Neuronal stem cell (in vitro differentiated cells): ENCODE data around the gene ARHGAP23.

Experiments
- DNase-seq: peaks from one replicate; pipeline ENCODE4 v3.0.0-alpha.2; 2013; ENCODE audit warnings: low spot score
- H2AFZ ChIP-seq: one replicate; pipeline ENCODE4 v1.6.1; 2013; ENCODE audit warnings: mild to moderate bottlenecking, low read length, inconsistent platforms
- H2AK5ac ChIP-seq: 2 replicates; pipeline ENCODE4 v1.6.1; 2013; ENCODE audit warnings: low read depth, mild to moderate bottlenecking, inconsistent platforms, low read length, moderate library complexity, mixed read lengths
- H2BK120ac ChIP-seq: 2 replicates; pipeline ENCODE4 v1.6.1; 2013; ENCODE audit warnings: low read depth, mild to moderate bottlenecking, inconsistent platforms, low read length, moderate library complexity, mixed read lengths
- H2BK12ac ChIP-seq: one replicate; pipeline ENCODE4 v1.6.1; 2013; ENCODE audit warnings: low read length, inconsistent platforms
- H2BK15ac ChIP-seq: 2 replicates; pipeline ENCODE4 v1.6.1; 2013; ENCODE audit warnings: mild to moderate bottlenecking, low read length, inconsistent platforms, mixed read lengths
- H2BK5ac ChIP-seq: one replicate; pipeline ENCODE4 v1.6.1; 2013; ENCODE audit warnings: inconsistent platforms, mild to moderate bottlenecking, low read length, moderate library complexity
- H3K14ac ChIP-seq: one replicate; pipeline ENCODE4 v1.6.1; 2013; ENCODE audit warnings: low read length, inconsistent platforms
- H3K18ac ChIP-seq: 2 replicates; pipeline ENCODE4 v1.6.1; 2013; ENCODE audit warnings: low read length, inconsistent platforms
- H3K23ac ChIP-seq: 2 replicates; pipeline ENCODE4 v1.6.1; 2013; ENCODE audit warnings: low read depth, mild to moderate bottlenecking, mixed read lengths, low read length, inconsistent platforms; ENCODE audit not compliant: poor library complexity
- H3K27ac ChIP-seq: replicated peaks from 3 replicates; pipeline ENCODE4 v1.5.1; 2013; ENCODE audit warnings: low read length, inconsistent platforms
- H3K27me3 ChIP-seq, 3 experiments: 2 replicates each; pipeline ENCODE4 v1.6.1; 2013; ENCODE audit warnings: low read length in 3 of 3, mild to moderate bottlenecking in 2 of 3, inconsistent platforms in 1 of 3, low read depth in 1 of 3, mixed read lengths in 1 of 3, moderate library complexity in 1 of 3; ENCODE audit not compliant: control insufficient read depth in 3 of 3, insufficient read depth in 3 of 3
- H3K36me3 ChIP-seq, 2 donors: replicated peaks in 1 of 2; 2 replicates each; pipeline ENCODE4 v1.6.1; 2013; ENCODE audit warnings: low read length in 2 of 2; ENCODE audit not compliant: control insufficient read depth in 2 of 2, insufficient read depth in 2 of 2
- H3K4ac ChIP-seq: 2 replicates; pipeline ENCODE4 v1.6.1; 2013; ENCODE audit warnings: inconsistent platforms, mild to moderate bottlenecking, low read length, moderate library complexity
- H3K4me1 ChIP-seq, 2 donors: 1 replicate in 1 of 2; 2 replicates in 1 of 2; pipeline ENCODE4 v1.6.1; 2013; ENCODE audit warnings: low read length in 2 of 2, low read depth in 1 of 2; ENCODE audit not compliant: control insufficient read depth in 2 of 2, insufficient read depth in 1 of 2
- H3K4me2 ChIP-seq: one replicate; pipeline ENCODE4 v1.6.1; 2013; ENCODE audit warnings: mild to moderate bottlenecking, low read length, inconsistent platforms; ENCODE audit not compliant: insufficient read depth, poor library complexity, severe bottlenecking
- H3K4me3 ChIP-seq, 2 donors: 2 replicates each; pipeline ENCODE4 v1.5.1; 2013; ENCODE audit warnings: low read length in 2 of 2, mild to moderate bottlenecking in 2 of 2, inconsistent platforms in 1 of 2, moderate library complexity in 1 of 2
- H3K79me1 ChIP-seq: one replicate; pipeline ENCODE4 v1.6.1; 2013; ENCODE audit warnings: low read depth, mild to moderate bottlenecking, inconsistent platforms, low read length, moderate library complexity
- H3K9ac ChIP-seq: one replicate; pipeline ENCODE4 v1.6.1; 2013; ENCODE audit warnings: mild to moderate bottlenecking, low read depth, low read length, inconsistent platforms; ENCODE audit not compliant: poor library complexity
- H3K9me3 ChIP-seq, 2 donors: replicated peaks in 1 of 2; 2 replicates each; pipeline versions ENCODE3 to v1.6.1; 2013; ENCODE audit warnings: low read length in 2 of 2, mild to moderate bottlenecking in 2 of 2, inconsistent platforms in 1 of 2, low read depth in 1 of 2, mixed read lengths in 1 of 2, moderate library complexity in 1 of 2; ENCODE audit not compliant: control insufficient read depth in 2 of 2, insufficient read depth in 1 of 2
- H4K8ac ChIP-seq: one replicate; pipeline ENCODE4 v1.6.1; 2013; ENCODE audit warnings: low read depth, mild to moderate bottlenecking, inconsistent platforms, low read length, moderate library complexity
- H4K91ac ChIP-seq: one replicate; pipeline ENCODE4 v1.6.1; 2013; ENCODE audit warnings: low read length, low read depth, mild to moderate bottlenecking, inconsistent platforms; ENCODE audit not compliant: poor library complexity
- WGBS, 2 donors: extraction: QIAGEN DNeasy Blood & Tissue Kit; methylation state at CpG; one replicate each; pipeline ENCODE4 v1.1.7; 2013; ENCODE audit warnings: missing lambda C conversion rate in 2 of 2, mixed read lengths in 1 of 2; ENCODE audit not compliant: insufficient read length in 2 of 2, insufficient replicate concordance in 1 of 2; ENCODE audit errors: extremely low coverage in 2 of 2; 5-methylcytosine and 5-hydroxymethylcytosine counted together

The ARHGAP23 gene

DNA sequence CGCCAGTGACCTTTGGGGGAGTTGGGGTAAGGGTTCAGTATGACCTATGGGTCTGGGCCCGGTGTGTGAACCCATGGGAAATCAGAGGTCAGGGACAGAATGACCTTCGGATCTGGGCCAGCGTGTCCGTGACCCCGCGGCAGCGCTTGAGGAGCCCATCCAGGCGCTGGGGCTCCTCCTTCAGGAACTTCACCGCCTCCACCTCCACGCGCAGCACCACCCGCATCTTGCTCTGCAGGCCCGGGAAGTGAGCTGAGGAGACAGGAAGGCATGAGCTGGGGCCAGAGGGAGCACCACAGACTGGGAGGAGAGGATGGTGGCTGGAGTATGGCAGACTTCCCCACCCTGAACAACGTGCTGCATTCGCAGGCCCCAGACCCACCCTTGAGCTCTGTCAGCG is 124.1 kb downstream of the ARHGAP23 start:
- no peak overlapping the region for H3K4me3 ChIP-seq
- no peak overlapping the region for H2BK15ac ChIP-seq
- H2BK12ac ChIP-seq, result peak overlapping the region; percentile 31
- H2BK120ac ChIP-seq, result no peak overlapping the region
- H3K27ac ChIP-seq, result no peak overlapping the region
- no peaks in the 10 kb centered on the region for H3K27me3 ChIP-seq
- no CpG with 5 or more reads among the region's 17 CpGs for WGBS, 2 donors
- peaks cover 16 to 18% of the 10 kb centered on the region in 2 donors for H3K36me3 ChIP-seq
- no peak for DNase-seq
- H3K4me2 ChIP-seq, result no peak overlapping the region
- no peak overlapping the region for H4K91ac ChIP-seq
- H3K23ac ChIP-seq, result peak overlapping the region; percentile 67
- H3K4me1 ChIP-seq, result peaks cover 0 to 1% of the 10 kb centered on the region in 2 donors
- H2BK5ac ChIP-seq, result no peak overlapping the region
- H2AK5ac ChIP-seq, result no peak overlapping the region
- H3K79me1 ChIP-seq, result no peaks in the 10 kb centered on the region
- no peak overlapping the region for H3K9ac ChIP-seq
- no peaks in the 10 kb centered on the region for H3K9me3 ChIP-seq
- H3K4ac ChIP-seq, result no peak overlapping the region
- no peak overlapping the region for H3K18ac ChIP-seq
- H4K8ac ChIP-seq, result no peak overlapping the region
- H3K14ac ChIP-seq, result no peak overlapping the region
- H2AFZ ChIP-seq, result no peak overlapping the region

DNA sequence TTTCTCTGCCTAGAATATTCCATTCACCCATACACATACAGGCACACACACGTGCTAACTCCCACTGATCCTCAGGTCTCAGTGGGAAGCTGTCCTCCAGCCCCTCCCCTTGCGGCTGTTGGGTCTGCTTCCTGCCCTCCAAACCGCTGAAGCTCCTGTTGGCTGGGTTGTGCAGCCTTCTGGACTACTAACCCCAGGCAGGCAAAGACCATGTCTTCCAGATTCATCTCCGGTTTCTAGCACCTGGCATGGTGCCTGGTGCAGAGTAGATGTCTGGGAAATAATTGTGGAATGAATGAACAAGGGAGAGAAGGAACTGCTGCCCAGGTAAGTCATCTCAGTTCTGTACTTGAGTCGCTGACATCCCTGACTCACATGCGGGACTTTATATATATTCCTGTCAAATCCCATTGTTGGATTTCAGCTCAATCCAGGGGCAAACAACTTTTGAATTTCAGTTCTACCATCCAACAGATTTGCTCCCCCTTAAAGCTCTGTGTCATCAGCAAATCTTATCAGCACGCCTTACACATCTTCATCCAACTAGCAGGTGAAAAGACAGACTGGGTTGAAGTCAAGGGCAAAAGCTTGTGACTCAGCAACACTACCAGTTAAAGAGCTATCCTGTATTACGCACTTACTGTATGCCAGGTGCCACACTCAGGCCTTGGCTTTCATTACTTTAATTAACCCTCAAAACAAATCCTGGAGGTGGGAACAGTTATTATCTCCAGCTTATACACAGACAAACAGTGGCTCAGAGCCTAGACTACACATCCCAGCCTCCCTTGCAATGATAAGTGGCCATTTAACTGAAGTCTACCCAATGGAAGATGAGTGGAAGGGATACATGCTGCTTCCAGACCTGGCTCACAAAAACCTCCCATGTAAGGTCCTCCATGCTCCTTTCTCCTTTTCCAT is 126.4 kb downstream of the ARHGAP23 start:
- no peak overlapping the region for H2BK12ac ChIP-seq
- no peak overlapping the region for H3K14ac ChIP-seq
- no peak overlapping the region for H3K27ac ChIP-seq
- no peaks in the 10 kb centered on the region for H3K79me1 ChIP-seq
- H4K8ac ChIP-seq, result no peak overlapping the region
- no peak overlapping the region for H3K23ac ChIP-seq
- no peak for DNase-seq
- no peak overlapping the region for H2BK120ac ChIP-seq
- no peak overlapping the region for H3K9ac ChIP-seq
- peaks cover 16 to 17% of the 10 kb centered on the region in 2 donors for H3K36me3 ChIP-seq
- no peak overlapping the region for H2AFZ ChIP-seq
- no peak overlapping the region for H3K4me2 ChIP-seq
- no peak overlapping the region for H3K18ac ChIP-seq
- no peak overlapping the region for H2BK15ac ChIP-seq
- H3K9me3 ChIP-seq, result no peaks in the 10 kb centered on the region
- no peak overlapping the region for H4K91ac ChIP-seq
- no peak overlapping the region for H3K4ac ChIP-seq
- H3K27me3 ChIP-seq, result peaks cover 0 to 11% (median under 1%) of the 10 kb centered on the region in 3 experiments
- H2BK5ac ChIP-seq, result no peak overlapping the region
- no peak overlapping the region for H2AK5ac ChIP-seq
- no peak overlapping the region for H3K4me3 ChIP-seq
- H3K4me1 ChIP-seq, result peaks cover 15 to 17% of the 10 kb centered on the region in 2 donors
- no CpG with 5 or more reads among the region's 8 CpGs for WGBS, 2 donors

- H2AK5ac ChIP-seq, result no peak overlapping the region
- DNase-seq, result no peak
- no CpG with 5 or more reads among the region's 6 CpGs for WGBS, 2 donors
Measured at GRCh38 chr17:38556239-38556638, 128.0 kb downstream of the ARHGAP23 start.

DNA sequence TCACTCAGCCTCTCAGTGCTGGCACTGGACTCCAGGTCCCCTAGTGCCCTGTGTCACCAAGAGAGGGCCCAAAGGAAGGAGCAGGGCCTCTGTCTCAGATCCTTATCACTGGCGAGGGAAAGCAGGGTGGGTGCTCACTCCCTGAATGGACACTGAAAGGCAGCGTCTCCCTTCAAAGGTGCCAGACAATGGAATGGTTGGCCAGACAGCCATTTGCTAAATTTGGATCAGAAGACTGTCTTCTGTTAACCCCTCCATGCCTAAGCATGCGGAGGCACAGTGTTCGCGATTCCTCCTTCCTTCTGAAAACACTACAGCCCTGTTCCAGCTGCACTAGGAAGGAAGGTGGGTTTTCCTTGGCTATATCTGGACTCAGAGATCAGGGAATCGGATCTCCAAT is 129.1 kb downstream of the ARHGAP23 start:
- peaks cover 24 to 26% of the 10 kb centered on the region in 2 donors for H3K4me1 ChIP-seq

More at GRCh38 chr17:38556239-38556638, 128.0 kb downstream of the ARHGAP23 start:
- Histone ChIP-seq H3K4ac (no peak overlapping the region), H3K18ac (no peak overlapping the region), H2BK12ac (no peak overlapping the region), H2BK120ac (no peak overlapping the region), H3K9me3 (peaks cover 0 to 3% of the 10 kb centered on the region in 2 donors), H3K79me1 (no peaks in the 10 kb centered on the region), H3K9ac (no peak overlapping the region), H3K4me3 (no peak overlapping the region), H2BK5ac (no peak overlapping the region), H3K23ac (no peak overlapping the region), H3K27me3 (peaks cover 6 to 26% (median 8%) of the 10 kb centered on the region in 3 experiments), H3K27ac (no peak overlapping the region), H2BK15ac (no peak overlapping the region), H3K4me1 (peaks cover 24 to 26% of the 10 kb centered on the region in 2 donors), H3K4me2 (no peak overlapping the region), H3K14ac (no peak overlapping the region), H2AFZ (no peak overlapping the region), H4K91ac (no peak overlapping the region), H4K8ac (no peak overlapping the region), H3K36me3 (peaks cover 13% of the 10 kb centered on the region in 2 donors)

More for the DNA sequence above, 129.1 kb downstream of the ARHGAP23 start:
- H2BK5ac ChIP-seq, result no peak overlapping the region
- no peak overlapping the region for H3K14ac ChIP-seq
- no peak overlapping the region for H3K4ac ChIP-seq
- peaks cover 0 to 3% of the 10 kb centered on the region in 2 donors for H3K9me3 ChIP-seq
- no peaks in the 10 kb centered on the region for H3K79me1 ChIP-seq
- no peak overlapping the region for H3K27ac ChIP-seq
- H3K23ac ChIP-seq, result no peak overlapping the region
- no peak overlapping the region for H2AFZ ChIP-seq
- H4K91ac ChIP-seq, result no peak overlapping the region
- H2BK120ac ChIP-seq, result no peak overlapping the region
- H2AK5ac ChIP-seq, result peak overlapping the region; percentile 34
- H3K4me3 ChIP-seq, result no peak overlapping the region
- no peak for DNase-seq
- peaks cover 2 to 9% of the 10 kb centered on the region in 2 donors for H3K36me3 ChIP-seq
- no peak overlapping the region for H3K9ac ChIP-seq
- WGBS, 2 donors, result no CpG with 5 or more reads among the region's 6 CpGs
- no peak overlapping the region for H4K8ac ChIP-seq
- peak overlapping the region; percentile 85 for H2BK12ac ChIP-seq
- H3K18ac ChIP-seq, result peak overlapping the region; percentile 18
- H3K27me3 ChIP-seq, result peaks cover 6 to 38% (median 19%) of the 10 kb centered on the region in 3 experiments
- H2BK15ac ChIP-seq, result peak overlapping the region; percentile 19
- H3K4me2 ChIP-seq, result no peak overlapping the region
